Stimulated activated CD4-positive, alpha-beta T cell treated with anti-CD3 and anti-CD28 coated beads, TNF-alpha, amount 100 ng/mL, for 48 hours (primary cell): ENCODE results near the gene MYH14.

ENCODE experiments used
- DNase-seq, 3 donors: peaks; one replicate each; pipeline ENCODE4 v3.0.0-alpha.2; 2020; ENCODE audit warnings: low read depth in 3 of 3

MYH14 gene

DNA sequence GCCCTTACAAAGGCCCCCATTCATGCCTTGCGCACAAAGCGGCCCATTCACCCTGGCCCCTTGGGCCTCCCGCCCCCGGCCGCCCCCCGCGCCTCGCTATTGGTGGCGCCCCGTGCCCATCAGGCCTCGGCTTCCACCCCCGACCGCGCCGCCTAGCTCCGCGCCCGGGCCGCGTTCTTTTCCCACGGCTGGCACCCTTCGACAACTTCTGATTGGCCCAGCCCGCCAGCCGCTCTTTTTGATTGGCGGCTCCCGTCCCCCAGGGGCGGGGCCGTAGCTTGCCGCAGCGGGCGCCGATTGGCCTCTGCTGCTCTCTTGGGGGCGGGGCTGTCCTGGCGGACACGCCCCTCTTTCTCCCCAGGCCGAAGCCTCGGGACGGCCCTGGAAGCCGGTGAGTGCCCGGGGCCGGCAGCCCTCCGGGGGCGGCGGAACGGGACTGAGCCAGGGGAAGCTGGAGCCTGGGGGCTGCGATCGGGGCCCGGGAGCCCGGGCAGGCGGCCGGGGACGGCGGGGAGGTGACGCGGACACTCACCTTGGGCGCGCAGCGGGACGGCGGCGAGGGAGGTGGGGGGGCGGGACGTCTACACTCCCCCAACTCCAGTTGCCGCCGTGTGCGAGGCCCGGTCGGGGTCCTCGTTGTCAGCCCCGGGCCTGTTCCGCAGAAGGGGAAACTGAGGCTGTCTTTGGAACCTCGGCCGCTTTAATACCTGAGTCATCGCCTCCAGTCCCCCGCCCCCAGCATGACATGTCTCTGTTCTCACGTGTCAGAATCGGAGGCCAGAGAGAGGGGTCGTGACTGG, at the start of gene MYH14:
TSS of gene MYH14 (plus strand) at position 342 of the 800 bp plus-strand sequence. CDS start 6,744 bp downstream, outside the sequence.
- peak in 2 of 3 donors; percentile 6 to 12 for DNase-seq

DNA sequence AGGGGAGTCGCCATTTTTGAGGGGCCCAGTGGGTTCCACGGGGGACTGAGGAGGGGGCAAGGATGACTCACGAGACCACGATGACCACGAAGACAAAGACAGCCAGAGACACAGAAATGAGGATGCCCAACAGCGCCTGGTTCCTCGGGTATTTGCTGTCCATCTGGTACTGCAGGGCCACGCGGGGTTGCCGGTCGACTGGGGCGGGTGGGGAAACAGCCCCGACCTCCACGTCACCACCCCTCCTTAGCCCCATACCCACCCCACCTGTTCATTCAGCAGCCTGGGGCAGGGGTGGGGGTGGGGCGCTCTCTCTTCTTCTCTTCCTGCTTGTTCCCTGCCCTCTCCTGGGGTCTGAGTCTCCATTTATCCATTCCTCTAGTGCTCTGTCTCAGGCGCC, 48.9 kb upstream of the MYH14 start:
- DNase-seq, result no peak

DNA sequence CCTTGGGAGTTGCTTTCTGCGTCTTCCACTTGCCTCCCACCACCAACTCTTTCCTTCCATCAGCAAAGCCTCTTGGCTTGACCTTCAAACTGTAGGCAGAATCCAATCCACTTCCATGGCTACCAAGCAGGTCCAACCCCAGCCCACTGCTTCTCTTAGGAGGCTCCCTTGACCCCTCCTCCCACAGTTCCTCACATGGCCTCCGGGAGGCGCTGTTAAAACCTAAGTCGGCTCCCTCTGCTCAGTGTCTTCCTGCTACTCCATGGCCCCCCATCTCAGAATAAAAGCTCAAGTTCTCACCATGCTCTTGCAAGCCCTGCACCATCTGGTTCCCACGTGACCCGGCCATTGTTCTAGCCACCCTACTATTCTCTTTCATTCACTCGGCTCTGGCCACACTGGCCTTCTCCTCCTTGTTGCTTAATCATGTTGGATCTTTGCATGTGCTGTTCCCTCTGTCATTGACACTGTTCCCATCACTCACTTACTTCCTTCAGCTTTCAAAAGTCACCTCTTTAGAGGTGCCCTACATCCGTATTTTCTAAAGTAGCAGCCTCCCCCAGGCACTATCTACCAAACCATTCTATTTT, 47.8 kb upstream of the MYH14 start:
- no peak for DNase-seq

DNA sequence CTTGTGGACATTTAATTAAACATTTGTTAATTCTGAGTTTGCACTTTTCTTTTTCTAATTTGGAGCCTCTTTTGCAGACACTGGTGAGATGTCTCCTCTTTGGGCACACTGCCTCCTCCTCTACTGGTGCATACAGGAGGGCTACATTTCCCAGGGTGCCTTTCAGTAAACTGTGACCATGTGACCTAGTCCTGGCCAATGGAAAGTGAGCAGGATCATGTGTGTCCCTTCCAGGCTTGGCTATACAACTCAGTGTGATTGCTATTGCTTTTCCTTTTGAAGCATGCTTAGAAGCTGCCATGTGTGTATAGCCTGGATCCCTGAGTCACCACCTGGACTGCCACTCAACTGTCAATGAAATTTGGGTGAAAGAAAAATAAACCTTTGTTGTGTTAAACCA, 44.8 kb upstream of the MYH14 start:
- DNase-seq, result no peak

DNA sequence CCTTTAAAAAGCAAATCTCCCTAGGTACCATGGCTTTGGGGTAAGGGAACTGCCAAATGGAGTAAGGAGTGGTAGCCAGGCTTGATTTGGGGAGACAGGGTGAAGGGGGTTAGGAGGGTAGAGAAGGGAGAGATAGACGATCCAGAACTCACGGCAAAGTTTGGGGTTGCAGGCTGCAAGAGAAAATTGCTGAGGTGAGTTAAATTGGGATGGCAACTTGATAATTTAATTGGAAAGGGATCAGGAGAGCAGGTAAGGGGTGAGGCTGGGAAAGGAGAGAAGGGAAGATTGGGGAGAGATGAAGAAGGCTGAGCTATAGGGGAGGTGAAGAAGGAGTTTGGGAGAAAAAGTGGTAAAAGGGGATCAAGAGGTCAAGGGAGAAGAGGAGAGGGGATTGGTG, 44.3 kb upstream of the MYH14 start:
- no peak for DNase-seq

DNA sequence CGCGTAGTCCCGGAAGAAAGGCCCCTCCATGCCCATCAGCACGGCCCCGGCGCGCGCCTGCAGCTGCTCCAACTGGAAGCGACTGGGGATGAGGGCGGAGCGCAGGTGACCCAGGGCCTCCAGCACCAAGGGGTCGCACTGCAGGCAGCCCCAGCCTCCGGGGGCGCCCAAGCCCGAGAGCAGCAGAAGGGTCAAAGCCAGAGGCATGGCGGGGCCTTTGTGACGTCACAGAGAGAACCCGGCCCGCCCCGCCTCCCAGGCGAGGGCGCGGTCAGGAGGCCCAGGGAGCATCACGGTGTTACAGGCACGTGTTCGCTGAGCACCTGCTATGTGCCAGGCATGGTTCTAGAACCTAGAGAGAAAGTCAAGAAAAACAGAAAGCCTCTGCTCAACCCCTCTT, 40.4 kb upstream of the MYH14 start, which contains the start of gene IZUMO2:
TSS of gene IZUMO2 (minus strand) at position 294 of the 400 bp plus-strand sequence. CDS start at position 207, 87 bp downstream.
- DNase-seq, result no peak

DNA sequence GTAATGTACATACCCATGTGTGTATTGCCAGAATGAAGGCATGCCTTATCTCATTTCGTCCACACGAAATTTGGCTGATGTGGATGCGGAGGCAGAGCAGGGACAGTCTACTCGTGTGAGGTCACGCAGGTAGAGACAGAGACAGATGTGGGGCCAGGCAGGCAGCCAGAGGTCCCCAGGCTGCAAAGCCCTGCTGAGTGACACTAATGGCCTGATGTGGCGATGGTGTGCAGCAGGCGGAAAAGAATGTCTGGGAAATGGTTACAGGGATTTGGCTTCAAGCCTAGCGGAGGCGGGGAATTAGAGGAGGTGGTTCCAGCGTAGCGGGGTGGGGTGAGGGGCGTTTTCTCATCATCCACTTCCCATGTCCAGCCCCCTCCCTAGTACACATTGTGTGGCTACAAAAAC, 36.1 kb upstream of the MYH14 start:
- no peak for DNase-seq

DNA sequence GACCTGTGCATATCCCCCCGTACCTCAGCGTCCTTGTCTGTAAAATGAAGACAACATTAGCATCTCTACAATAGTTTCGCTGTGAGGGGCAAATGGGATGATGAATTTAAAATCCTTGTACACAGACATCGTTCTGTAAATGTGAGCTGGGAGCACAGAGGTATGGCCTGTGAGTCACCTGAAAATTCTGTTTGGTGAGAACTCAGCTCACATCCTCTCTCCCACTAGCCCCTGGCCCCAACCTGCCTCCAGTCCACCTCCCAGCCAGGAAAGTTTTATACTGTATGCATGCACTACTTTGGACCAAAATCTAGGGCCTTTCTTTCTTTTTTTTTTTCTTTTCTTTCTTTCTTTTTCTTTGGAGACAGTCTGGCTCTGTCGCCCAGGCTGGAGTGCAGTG, 31.7 kb upstream of the MYH14 start:
- no peak for DNase-seq

DNA sequence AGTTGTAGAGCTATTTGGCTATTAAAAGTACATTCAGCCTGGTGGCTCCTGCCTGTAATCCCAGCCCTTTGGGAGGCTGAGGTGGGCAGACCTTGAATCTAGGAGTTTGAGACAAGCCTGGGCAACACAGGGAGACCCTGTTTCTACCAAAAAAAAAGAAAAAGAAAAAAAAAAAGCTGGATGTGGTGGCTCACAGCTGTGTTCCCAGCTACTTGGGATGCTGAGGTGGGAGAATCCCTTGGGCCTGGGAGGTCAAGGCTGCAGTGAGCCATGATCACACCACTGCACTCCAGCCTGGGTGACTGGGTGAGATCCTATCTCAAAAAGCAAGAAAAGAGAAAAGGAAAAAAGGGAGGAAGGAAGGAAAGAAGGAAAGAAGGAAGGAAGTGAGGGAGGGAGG, 30.7 kb upstream of the MYH14 start:
- no peak for DNase-seq

DNA sequence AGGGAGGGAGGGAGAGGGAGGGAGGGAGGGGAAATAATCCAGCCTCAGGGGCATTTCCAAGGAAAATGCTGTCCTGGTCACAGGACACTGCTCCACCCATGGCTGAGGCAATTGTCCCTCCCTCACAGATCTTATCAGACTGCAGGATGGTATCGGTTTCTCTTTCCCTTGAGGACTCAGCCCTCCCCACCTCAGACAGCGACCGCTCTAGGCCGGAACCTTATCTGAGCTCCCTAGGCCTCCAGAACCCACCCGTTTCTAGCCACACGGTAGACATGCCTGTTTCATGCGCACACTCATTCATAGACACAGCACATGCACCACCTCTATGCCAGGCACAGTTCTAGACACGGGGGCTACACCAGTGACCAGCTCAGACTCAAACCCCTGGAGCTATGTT, 30.3 kb upstream of the MYH14 start:
- DNase-seq, result no peak

DNA sequence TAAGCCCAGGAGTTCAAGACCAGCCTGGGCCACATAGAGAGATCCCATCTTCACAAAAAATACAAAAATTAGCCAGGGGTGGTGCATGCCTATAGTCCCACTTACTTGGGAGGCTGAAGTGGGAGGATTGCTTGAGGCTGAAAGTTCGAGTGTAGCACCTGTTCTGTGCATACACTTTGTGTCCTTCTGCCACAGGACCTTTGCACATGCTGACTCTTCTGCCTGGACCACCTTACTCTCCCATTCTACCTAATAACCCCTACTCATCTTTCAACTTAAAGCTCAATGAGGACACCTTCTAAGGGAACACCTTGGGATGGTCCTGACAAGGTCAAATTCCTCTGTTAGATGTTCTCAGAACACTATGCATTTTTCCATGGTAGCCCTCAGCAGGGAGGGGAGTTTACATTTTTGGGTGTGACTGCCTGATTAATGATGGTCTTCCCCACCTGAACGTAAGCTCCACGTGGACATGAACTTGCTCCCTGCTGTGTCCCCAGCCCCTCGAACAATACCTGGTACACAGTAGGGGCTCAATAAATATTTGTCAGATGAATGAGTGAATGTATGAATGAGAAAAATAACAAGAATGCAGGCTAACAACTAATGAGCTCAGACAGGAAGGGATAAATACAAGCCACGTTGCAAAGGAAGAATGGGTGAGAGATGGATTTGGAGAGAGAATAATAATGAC, 29.2 kb upstream of the MYH14 start:
- no peak for DNase-seq

DNA sequence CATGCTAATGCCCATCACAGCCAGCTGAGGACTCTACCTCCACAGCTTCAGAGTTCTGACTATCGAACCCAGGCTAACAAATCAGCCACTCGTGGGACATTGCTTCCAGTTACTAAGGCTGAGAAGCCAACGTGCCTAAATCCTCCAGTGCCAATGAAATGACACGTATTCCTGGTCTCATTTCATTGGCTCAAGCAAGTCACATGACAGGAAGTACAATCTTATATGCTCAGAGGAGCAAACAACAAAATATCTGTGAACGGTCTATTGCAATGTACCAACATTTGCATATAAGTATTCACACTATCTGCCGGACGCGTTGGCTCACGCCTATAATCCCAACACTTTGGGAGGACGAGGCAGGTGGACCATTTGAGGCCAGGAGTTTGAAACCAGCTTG, 27.5 kb upstream of the MYH14 start:
- no peak for DNase-seq

DNA sequence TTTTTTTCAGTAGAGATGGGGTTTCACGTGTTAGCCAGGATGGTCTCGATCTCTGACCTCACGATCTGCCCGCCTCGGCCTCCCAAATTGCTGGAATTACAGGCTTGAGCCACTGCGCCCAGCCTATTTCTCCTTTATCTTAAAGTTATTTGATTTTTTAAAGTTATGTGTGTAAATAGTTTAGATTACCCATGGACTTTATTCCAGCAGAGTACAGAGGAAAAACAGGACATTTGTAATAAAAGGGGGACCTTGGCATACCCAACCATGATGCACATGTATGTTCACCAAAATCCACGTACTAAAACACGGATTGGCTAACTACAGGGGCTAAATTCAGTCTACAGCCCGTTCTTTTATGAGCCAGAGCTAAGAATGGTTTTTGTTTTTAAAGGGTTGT, 26.6 kb upstream of the MYH14 start:
- DNase-seq, result no peak

DNA sequence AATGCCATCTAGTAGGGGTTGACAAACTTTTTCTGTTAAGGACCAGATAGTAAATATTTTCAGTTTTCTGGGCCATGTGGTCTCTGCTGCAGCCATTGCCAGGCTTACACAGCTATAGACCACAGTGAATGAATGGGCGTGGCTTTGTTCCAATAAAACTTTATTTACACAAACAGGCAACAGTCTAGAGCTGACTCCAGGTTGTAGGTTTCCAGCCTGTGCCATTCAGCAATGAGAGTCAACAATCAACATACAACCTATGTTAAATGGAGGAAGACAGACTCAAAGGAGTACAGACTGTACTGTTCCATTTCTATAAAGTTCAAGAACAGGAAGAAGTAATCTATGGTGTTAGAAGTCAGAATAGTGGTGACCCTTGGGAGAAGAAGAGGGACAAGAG, 25.1 kb upstream of the MYH14 start:
- no peak for DNase-seq

DNA sequence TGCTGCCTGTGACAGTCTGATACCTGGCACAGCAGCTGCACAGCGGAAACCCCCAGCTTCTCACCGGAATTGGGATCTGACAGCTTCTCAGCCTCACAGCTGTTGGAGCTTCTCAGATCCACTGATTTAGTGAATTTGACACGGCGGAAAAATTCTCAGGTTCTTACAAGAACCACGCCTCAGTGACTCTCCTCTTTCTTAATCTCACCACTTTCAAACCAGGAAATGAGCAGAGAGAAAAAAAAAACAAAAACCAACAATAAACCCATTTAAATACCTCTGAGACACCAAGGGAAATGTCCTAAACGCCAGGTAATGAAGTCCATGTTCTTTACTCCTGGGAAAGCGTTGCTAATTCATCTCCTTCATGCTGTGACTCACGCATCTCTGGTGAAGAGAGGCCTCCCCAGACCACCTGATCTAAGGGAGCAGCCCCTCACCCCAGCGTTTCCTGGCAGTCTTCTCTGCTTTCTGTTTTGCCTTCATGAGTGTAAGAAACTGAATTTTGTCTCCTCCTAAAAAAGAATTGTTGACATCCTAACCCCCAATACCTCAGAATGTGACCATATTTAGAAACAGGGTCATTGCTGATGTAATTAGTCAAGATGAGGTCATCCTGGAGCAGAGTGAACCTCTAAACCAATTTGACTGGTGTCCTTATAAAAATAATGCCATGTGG, 24.4 kb upstream of the MYH14 start:
- no peak for DNase-seq

DNA sequence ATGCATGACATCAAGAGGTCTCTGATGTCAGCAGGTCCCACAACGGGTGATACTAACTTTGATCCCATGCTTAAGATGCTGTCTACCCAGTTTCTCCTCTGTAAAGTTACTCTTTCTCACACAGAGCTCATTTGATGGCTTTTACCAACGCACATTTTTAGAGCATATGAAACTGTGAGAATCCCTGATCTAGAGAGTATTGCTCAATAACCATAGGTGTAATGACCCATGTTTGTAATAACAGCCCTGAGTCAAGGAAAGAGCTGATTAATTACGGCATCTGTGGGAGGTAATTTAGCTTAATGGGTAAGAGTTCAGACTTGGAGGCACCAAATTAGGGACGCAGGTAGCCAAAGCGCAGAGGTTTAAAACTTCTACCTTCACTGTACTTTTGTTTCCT, 22.3 kb upstream of the MYH14 start:
- DNase-seq, result no peak

DNA sequence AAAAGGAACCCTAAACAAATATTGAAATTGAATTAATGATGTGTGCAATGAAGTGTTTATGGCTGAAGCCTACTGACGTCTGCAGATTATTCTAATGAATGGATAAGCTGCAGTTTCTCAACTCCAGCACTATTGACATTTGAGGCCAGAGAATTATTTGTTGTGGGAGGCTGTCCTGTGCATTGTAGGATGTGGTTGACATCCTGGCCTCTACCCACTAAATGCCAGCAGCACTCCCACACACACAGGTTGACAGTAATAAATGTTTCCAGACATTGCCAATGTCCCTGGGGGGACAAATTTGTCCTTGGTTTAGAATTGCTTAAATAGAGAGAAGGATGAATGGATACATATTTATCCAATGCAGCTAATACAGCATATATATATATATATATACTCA, 19.2 kb upstream of the MYH14 start:
- no peak for DNase-seq

DNA sequence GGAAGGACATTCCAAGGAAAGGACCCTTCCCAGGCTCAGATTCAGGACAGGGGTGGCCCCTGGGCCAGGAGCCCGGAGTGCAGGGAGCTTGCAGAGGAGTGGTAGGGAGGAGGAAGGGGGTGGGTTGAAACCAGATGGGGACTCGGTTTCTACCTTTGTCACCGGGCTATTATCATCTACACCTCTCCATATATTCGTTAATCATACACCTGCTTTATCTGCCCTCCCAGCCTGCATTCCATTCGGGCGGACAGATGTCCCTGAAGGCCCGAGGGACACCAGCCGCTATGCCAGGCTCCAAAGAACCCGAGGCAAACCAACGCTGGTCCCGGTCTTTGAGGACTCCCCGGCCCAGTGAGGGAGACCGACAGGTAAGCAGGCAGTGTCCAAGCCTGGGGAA, 15.5 kb upstream of the MYH14 start:
- DNase-seq, result no peak

DNA sequence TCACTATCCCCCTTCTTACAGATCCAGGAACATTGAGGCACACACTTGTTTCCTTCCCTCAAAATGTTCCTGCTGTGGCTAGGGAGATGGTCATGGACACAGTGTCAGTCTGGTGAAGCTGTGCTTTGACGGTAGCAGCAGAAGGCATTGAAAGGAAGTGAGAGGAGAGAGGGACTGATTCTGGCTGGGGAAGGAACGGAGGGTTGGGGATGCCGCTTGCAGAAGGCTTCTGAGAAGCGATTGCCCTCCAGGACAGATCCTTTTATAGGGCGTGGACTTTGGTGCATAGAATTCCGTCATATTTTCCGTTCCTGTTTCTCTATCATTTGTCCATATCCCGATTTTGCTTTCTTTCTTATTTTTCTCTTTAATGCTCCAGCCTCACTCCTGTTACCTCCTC, 14.1 kb upstream of the MYH14 start:
- DNase-seq, result no peak

DNA sequence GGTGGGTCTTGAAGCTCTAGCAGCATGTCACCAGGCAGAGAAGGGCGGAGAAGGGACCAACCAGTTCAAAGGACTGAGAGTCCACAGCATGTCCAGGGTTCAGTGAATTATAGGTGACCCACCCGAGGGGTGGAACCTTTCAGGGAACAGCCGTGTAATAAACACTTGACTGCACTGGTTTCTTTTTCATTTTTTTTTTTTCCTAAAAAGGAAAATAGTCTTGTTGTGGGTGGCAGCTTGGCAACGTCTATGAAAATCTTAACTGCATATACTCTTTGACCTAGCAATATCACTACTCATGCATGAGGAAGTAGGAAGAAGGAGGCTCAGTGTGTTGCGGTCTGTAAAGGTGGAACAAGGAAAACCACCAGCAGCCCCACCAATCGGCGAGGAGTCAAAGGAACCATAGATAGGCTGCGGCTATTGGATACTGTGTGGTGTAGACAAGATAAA, 13.0 kb upstream of the MYH14 start:
- DNase-seq, result no peak

DNA sequence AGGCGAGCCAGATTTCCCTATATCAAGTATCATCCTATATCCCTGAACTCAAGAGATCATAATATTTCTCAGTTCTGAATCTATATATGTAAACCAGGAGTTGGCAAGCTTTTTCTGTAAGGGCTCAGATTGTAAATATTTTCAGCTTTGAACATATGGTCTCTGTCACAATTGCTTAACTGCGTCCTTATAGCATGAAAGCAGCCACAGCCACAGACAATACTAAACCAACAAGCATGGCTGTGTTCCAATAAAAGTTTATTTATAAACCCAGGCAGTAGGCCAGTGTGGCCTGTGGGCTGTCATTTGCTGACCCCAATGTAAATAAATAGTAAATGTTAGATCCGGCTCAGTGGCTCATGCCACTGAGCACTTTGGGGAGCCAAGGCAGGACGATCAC, 12.2 kb upstream of the MYH14 start:
- no peak for DNase-seq

DNA sequence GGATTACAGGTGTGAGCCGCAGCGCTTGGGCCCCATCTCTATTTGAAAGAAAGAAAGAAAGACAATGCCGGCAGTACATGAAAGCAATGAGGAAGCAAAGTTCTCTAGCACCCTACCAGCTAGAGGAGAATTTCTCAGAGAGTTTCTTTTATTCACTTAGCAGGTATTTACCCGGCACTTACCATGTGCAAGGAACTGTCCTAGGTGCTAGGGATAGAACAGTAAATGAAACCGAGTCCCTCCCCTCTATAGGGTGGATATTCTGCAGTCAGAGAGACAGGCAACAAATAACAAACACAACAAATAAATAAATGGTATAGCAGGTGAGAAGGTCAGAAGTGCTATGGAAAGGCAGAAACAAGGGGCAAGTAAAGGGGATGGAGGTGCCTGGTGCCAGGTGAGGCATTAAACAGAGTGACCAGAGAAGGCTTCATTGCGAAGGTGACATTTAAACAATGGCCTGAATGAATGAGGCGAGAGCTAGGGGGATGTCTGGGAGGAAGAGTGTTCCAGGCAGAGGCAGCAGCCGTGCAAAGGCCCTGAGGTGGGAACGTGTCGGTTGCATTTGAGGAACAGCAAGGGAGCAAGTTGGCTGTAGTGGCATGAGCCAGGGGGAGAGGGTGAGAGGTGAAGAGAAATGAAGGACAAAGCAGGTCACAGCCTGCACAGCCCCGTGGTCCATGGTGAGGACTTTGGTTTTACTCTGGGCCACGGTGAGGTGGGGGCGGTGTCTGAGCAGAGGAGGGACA, 10.8 kb upstream of the MYH14 start:
- no peak for DNase-seq
